ENCODE measurements around the gene CAP2. TPM values are rescaled to one million over a fixed set of nuclear protein-coding genes. Genes with fewer than 3 reads are reported as not detected.

CAP2 gene
- total and polyA plus RNA-seq, 10 donors: 0.68 to 2.8 (median 1.8) TPM

GRCh38 chr6:17494177-17494576 lies 100.8 kb downstream of the CAP2 start:
- Histone ChIP-seq H3K27me3 (replicated peaks in 1 of 7) (peaks cover 0 to 41% (median 0%) of the 10 kb centered on the region in 7 donors), H3K4me3 (no peak overlapping the region), H3K4me1 (no peaks in the 10 kb centered on the region), H3K27ac (no peak overlapping the region), H3K9me3 (no peaks in the 10 kb centered on the region), H3K36me3 (no peaks in the 10 kb centered on the region)
- TF ChIP-seq POLR2AphosphoS5 (IDR thresholded peaks at IDR 0.05) (no peak), POLR2A (IDR thresholded peaks at IDR 0.05) (no peak), CTCF (IDR thresholded peaks at IDR 0.05 in 8 of 11, conservative IDR thresholded peaks at IDR 0.05 in 3 of 11) (no peak)
- intact Hi-C loops (cut with DNase I; ENCODE audit: low total_unique reads): no loop called here
- no peak for DNase-seq
- WGBS, 5 donors: 77 to 83% (median 80%) methylated on average over 4 of the region's 4 CpGs

GRCh38 chr6:17494919-17495318 lies 101.5 kb downstream of the CAP2 start:
- DNase-seq: no peak
- intact Hi-C loops (cut with DNase I; ENCODE audit: low total_unique reads): no loop called here

GRCh38 chr6:17497535-17498095 lies 104.2 kb downstream of the CAP2 start:
- Histone ChIP-seq H3K9me3 (no peaks in the 10 kb centered on the region), H3K4me1 (no peaks in the 10 kb centered on the region), H3K4me3 (no peak overlapping the region), H3K27me3 (replicated peaks in 1 of 7) (peaks cover 0 to 20% (median 0%) of the 10 kb centered on the region in 7 donors), H3K36me3 (no peaks in the 10 kb centered on the region), H3K27ac (no peak overlapping the region)
- TF ChIP-seq CTCF (IDR thresholded peaks at IDR 0.05 in 8 of 11, conservative IDR thresholded peaks at IDR 0.05 in 3 of 11): no peak
- TF ChIP-seq POLR2A (IDR thresholded peaks at IDR 0.05): no peak
- no peak for TF ChIP-seq POLR2AphosphoS5 (IDR thresholded peaks at IDR 0.05)
- no peak for DNase-seq
- WGBS, 5 donors: 52 to 74% (median 63%) methylated on average over 4 of the region's 4 CpGs
- intact Hi-C loops (cut with DNase I; ENCODE audit: low total_unique reads): no loop called here

More at GRCh38 chr6:17494919-17495318, 101.5 kb downstream of the CAP2 start:
- H3K27me3 ChIP-seq (replicated peaks in 1 of 7): peaks cover 0 to 41% (median 0%) of the 10 kb centered on the region in 7 donors
- no peaks in the 10 kb centered on the region for H3K36me3 ChIP-seq
- no peak for TF ChIP-seq CTCF (IDR thresholded peaks at IDR 0.05 in 8 of 11, conservative IDR thresholded peaks at IDR 0.05 in 3 of 11)
- TF ChIP-seq POLR2A (IDR thresholded peaks at IDR 0.05): no peak
- TF ChIP-seq POLR2AphosphoS5 (IDR thresholded peaks at IDR 0.05): no peak
- no peak overlapping the region for H3K4me3 ChIP-seq
- H3K4me1 ChIP-seq: no peaks in the 10 kb centered on the region
- 69 to 93% (median 89%) methylated on average over 2 of the region's 2 CpGs for WGBS, 5 donors
- no peak overlapping the region for H3K27ac ChIP-seq
- H3K9me3 ChIP-seq: no peaks in the 10 kb centered on the region

- TF ChIP-seq CTCF (IDR thresholded peaks at IDR 0.05 in 8 of 11, conservative IDR thresholded peaks at IDR 0.05 in 3 of 11): no peak
- TF ChIP-seq POLR2A (IDR thresholded peaks at IDR 0.05): no peak
- TF ChIP-seq POLR2AphosphoS5 (IDR thresholded peaks at IDR 0.05): no peak
- intact Hi-C loops (cut with DNase I; ENCODE audit: low total_unique reads): no loop called here
- H3K36me3 ChIP-seq: no peaks in the 10 kb centered on the region
- no peaks in the 10 kb centered on the region for H3K4me1 ChIP-seq
- 78 to 96% (median 93%) methylated on average over 3 of the region's 3 CpGs for WGBS, 5 donors
- H3K4me3 ChIP-seq: no peak overlapping the region
- H3K9me3 ChIP-seq: no peaks in the 10 kb centered on the region
- peaks cover 0 to 13% (median 0%) of the 10 kb centered on the region in 7 donors for H3K27me3 ChIP-seq (replicated peaks in 1 of 7)
- H3K27ac ChIP-seq: no peak overlapping the region
- DNase-seq: no peak
Observed at GRCh38 chr6:17501442-17501841, 108.0 kb downstream of the CAP2 start.
